Suprapubic skin (tissue), 4 donors: ENCODE measurements around the gene TRIO. TPM values are rescaled to one million over a fixed set of nuclear protein-coding genes. Genes with fewer than 3 reads are reported as not detected.

Experiments
- DNase-seq, 2 donors: peaks; one replicate each; pipeline ENCODE4 v3.0.0-alpha.2; 2019; ENCODE audit warnings: low spot score in 2 of 2
- H3K27ac ChIP-seq: fragments of 200-600 bp; sonication (generic); one replicate; pipeline ENCODE4 v1.5.1; 2019
- H3K27me3 ChIP-seq: fragments of 200-600 bp; sonication (generic); one replicate; pipeline ENCODE4 v1.5.1; 2019
- H3K36me3 ChIP-seq: fragments of 200-600 bp; sonication (generic); one replicate; pipeline ENCODE4 v1.5.1; 2019
- H3K4me1 ChIP-seq: fragments of 200-600 bp; sonication (generic); one replicate; pipeline ENCODE4 v1.5.1; 2019
- H3K4me3 ChIP-seq: fragments of 200-600 bp; sonication (generic); one replicate; pipeline ENCODE4 v1.5.1; 2019; ENCODE audit warnings: mild to moderate bottlenecking
- H3K9me3 ChIP-seq: fragments of 200-600 bp; sonication (generic); one replicate; pipeline ENCODE4 v1.5.1; 2019
- EP300 ChIP-seq: sonication (generic); formaldehyde crosslinking; IDR thresholded peaks from one replicate; pipeline ENCODE4 v1.6.1; 2017; ENCODE audit warnings: antibody characterized with exemption
- POLR2A ChIP-seq, 2 donors: fragments of 450-650 bp; IDR thresholded peaks; one replicate each; pipeline ENCODE4 v1.6.1; 2017; ENCODE audit warnings: antibody characterized with exemption in 2 of 2, mild to moderate bottlenecking in 2 of 2, moderate library complexity in 2 of 2
- POLR2AphosphoS5 ChIP-seq, 3 donors: sonication (generic); formaldehyde crosslinking; IDR thresholded peaks; one replicate each; pipeline ENCODE4 v1.6.1; 2017; ENCODE audit warnings: antibody characterized with exemption in 3 of 3
- WGBS: methylation state at CpG from one replicate; pipeline ENCODE4 v1.1.5; 2018; 5-methylcytosine and 5-hydroxymethylcytosine counted together
- total RNA-seq, 4 donors: library from RNA; depleted of rRNA; stranded (reverse); fragments of >200 nt; gene quantifications; one replicate each; pipeline ENCODE4 v1.1.0, GENCODE V29; 2016
- TF ChIP-seq, protein P1 (sequence below), 2 donors: fragments of 200-600 bp in 1 of 2; fragments of 450-650 bp in 1 of 2; sonication (generic) in 1 of 2; IDR thresholded peaks; one replicate each; pipeline ENCODE4 v1.5.1; 2016 to 2019; ENCODE audit warnings: antibody characterized with exemption in 2 of 2, mild to moderate bottlenecking in 1 of 2, moderate library complexity in 1 of 2

The TRIO gene
- total RNA-seq, 4 donors from 2014 or later = 62.7 to 159 (median 70.4) TPM

- no peak overlapping the region for H3K27ac ChIP-seq
- 74% methylated on average over 3 of the region's 3 CpGs for WGBS
- TF ChIP-seq EP300 (no peak), POLR2AphosphoS5 (IDR thresholded peaks at IDR 0.05) (no peak), POLR2A (IDR thresholded peaks at IDR 0.05) (no peak)
- TF ChIP-seq, protein P1, sequence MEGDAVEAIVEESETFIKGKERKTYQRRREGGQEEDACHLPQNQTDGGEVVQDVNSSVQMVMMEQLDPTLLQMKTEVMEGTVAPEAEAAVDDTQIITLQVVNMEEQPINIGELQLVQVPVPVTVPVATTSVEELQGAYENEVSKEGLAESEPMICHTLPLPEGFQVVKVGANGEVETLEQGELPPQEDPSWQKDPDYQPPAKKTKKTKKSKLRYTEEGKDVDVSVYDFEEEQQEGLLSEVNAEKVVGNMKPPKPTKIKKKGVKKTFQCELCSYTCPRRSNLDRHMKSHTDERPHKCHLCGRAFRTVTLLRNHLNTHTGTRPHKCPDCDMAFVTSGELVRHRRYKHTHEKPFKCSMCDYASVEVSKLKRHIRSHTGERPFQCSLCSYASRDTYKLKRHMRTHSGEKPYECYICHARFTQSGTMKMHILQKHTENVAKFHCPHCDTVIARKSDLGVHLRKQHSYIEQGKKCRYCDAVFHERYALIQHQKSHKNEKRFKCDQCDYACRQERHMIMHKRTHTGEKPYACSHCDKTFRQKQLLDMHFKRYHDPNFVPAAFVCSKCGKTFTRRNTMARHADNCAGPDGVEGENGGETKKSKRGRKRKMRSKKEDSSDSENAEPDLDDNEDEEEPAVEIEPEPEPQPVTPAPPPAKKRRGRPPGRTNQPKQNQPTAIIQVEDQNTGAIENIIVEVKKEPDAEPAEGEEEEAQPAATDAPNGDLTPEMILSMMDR (IDR thresholded peaks at IDR 0.05) = no peak
- no peak overlapping the region for H3K4me3 ChIP-seq
- no peaks in the 10 kb centered on the region for H3K27me3 ChIP-seq
- no peaks in the 10 kb centered on the region for H3K9me3 ChIP-seq
- H3K36me3 ChIP-seq = no peaks in the 10 kb centered on the region
- DNase-seq = no peak
- peaks cover 53% of the 10 kb centered on the region for H3K4me1 ChIP-seq
Observed at GRCh38 chr5:14146725-14147124, 3.6 kb downstream of the TRIO start.

GRCh38 chr5:14147210-14147609, 4.1 kb downstream of the TRIO start:
- Histone ChIP-seq H3K9me3 (no peaks in the 10 kb centered on the region), H3K4me3 (no peak overlapping the region), H3K27ac (no peak overlapping the region), H3K4me1 (peaks cover 52% of the 10 kb centered on the region), H3K36me3 (no peaks in the 10 kb centered on the region), H3K27me3 (no peaks in the 10 kb centered on the region)
- TF ChIP-seq POLR2AphosphoS5 (IDR thresholded peaks at IDR 0.05) = no peak
- no peak for TF ChIP-seq POLR2A (IDR thresholded peaks at IDR 0.05)
- TF ChIP-seq, protein P1 (IDR thresholded peaks at IDR 0.05) = no peak
- TF ChIP-seq EP300 = no peak
- WGBS = 58% methylated on average over 8 of the region's 8 CpGs
- no peak for DNase-seq

- no peak overlapping the region for H3K27ac ChIP-seq
- peaks cover 56% of the 10 kb centered on the region for H3K4me1 ChIP-seq
- H3K27me3 ChIP-seq = no peaks in the 10 kb centered on the region
Observed at GRCh38 chr5:14148483-14148882, 5.3 kb downstream of the TRIO start.

GRCh38 chr5:14148890-14149671, 5.9 kb downstream of the TRIO start:
- H3K4me1 ChIP-seq = peaks cover 62% of the 10 kb centered on the region
- H3K27me3 ChIP-seq = no peaks in the 10 kb centered on the region
- TF ChIP-seq, protein P1 (IDR thresholded peaks at IDR 0.05) = no peak
- TF ChIP-seq POLR2AphosphoS5 (IDR thresholded peaks at IDR 0.05) = no peak
- TF ChIP-seq EP300 = no peak
- no peak for TF ChIP-seq POLR2A (IDR thresholded peaks at IDR 0.05)
- no peaks in the 10 kb centered on the region for H3K36me3 ChIP-seq
- H3K9me3 ChIP-seq = no peaks in the 10 kb centered on the region
- H3K4me3 ChIP-seq = no peak overlapping the region
- no peak for DNase-seq
- 87% methylated on average over 15 of the region's 15 CpGs for WGBS
- no peak overlapping the region for H3K27ac ChIP-seq

More at GRCh38 chr5:14148483-14148882, 5.3 kb downstream of the TRIO start:
- DNase-seq = no peak
- 89% methylated on average over 5 of the region's 5 CpGs for WGBS
- TF ChIP-seq POLR2A (IDR thresholded peaks at IDR 0.05) = no peak
- TF ChIP-seq, protein P1 (IDR thresholded peaks at IDR 0.05) = no peak
- no peak for TF ChIP-seq EP300
- TF ChIP-seq POLR2AphosphoS5 (IDR thresholded peaks at IDR 0.05) = no peak
- no peaks in the 10 kb centered on the region for H3K36me3 ChIP-seq
- no peaks in the 10 kb centered on the region for H3K9me3 ChIP-seq
- no peak overlapping the region for H3K4me3 ChIP-seq

GRCh38 chr5:14149672-14150274, 6.6 kb downstream of the TRIO start:
- peaks cover 69% of the 10 kb centered on the region for H3K4me1 ChIP-seq
- TF ChIP-seq, protein P1 (IDR thresholded peaks at IDR 0.05) = no peak
- no peak for TF ChIP-seq EP300
- no peaks in the 10 kb centered on the region for H3K9me3 ChIP-seq
- no peak for DNase-seq
- 82% methylated on average over 3 of the region's 3 CpGs for WGBS
- no peak overlapping the region for H3K4me3 ChIP-seq
- no peaks in the 10 kb centered on the region for H3K36me3 ChIP-seq
- H3K27ac ChIP-seq = no peak overlapping the region
- no peaks in the 10 kb centered on the region for H3K27me3 ChIP-seq
